ENCODE results near the gene MEIOSIN. TPM values are rescaled to one million over a fixed set of nuclear protein-coding genes. Genes with fewer than 3 reads are reported as not detected.
"Not testable (repeated sequence)": the region's sequence is repeated elsewhere in the genome, so short reads cannot be mapped to it uniquely, and the experiment has no call there.

Gene MEIOSIN
- polyA plus RNA-seq, 1 of the 3 experiments (the other 2 are of a cell fraction): 0.03 TPM

GRCh38 chr19:45747513-45747912, 14.3 kb downstream of the MEIOSIN start:
- ChIA-PET POLR2A (no interaction called here), CTCF (no interaction called here)
- WGBS (ENCODE audit: low lambda C conversion rate): 76% methylated on average over 5 of the region's 5 CpGs
- no peaks in the 10 kb centered on the region; the same call in 1 of the 2 replicates for H3K27me3 ChIP-seq (ENCODE audit: insufficient read depth)
- no peaks in the 10 kb centered on the region for H3F3A ChIP-seq (replicated peaks; ENCODE audit: insufficient read depth)
- TF ChIP-seq TAF1 (IDR thresholded peaks at IDR 0.05; ENCODE audit: borderline replicate concordance, low read depth, low read length) (no peak), EP300 (IDR thresholded peaks at IDR 0.05; ENCODE audit: borderline replicate concordance in 1 of 2, low read depth in 1 of 2, low read length in 1 of 2) (no peak), SMC3 (IDR thresholded peaks at IDR 0.05; ENCODE audit: low read depth, low read length) (no peak), RXRA (IDR thresholded peaks at IDR 0.05; ENCODE audit: borderline replicate concordance, low read depth) (no peak), RCOR1 (IDR thresholded peaks at IDR 0.05; ENCODE audit: low read length) (no peak), PBX3 (IDR thresholded peaks at IDR 0.05) (no peak), USF2 (IDR thresholded peaks at IDR 0.05; ENCODE audit: borderline replicate concordance, low read depth, low read length) (no peak), GATA2 (CRISPR knock-in tag; IDR thresholded peaks at IDR 0.05) (no peak), NFIC (IDR thresholded peaks at IDR 0.05; ENCODE audit: borderline replicate concordance) (no peak), POLR2AphosphoS5 (IDR thresholded peaks at IDR 0.05; ENCODE audit: low read depth, low read length) (no peak), TCF12 (IDR thresholded peaks at IDR 0.05) (no peak), IRF3 (IDR thresholded peaks at IDR 0.05; ENCODE audit: low read depth, low read length) (no peak), SIN3A (IDR thresholded peaks at IDR 0.05; ENCODE audit: borderline replicate concordance, low read depth, low read length) (no peak), ZBTB33 (IDR thresholded peaks at IDR 0.05; ENCODE audit: borderline replicate concordance, low read depth) (no peak), FOSL2 (IDR thresholded peaks at IDR 0.05; ENCODE audit: borderline replicate concordance, low read depth) (no peak)
- H2AFZ ChIP-seq (ENCODE audit: low read depth): no peak overlapping the region
- no peaks in the 10 kb centered on the region for H4K20me1 ChIP-seq (ENCODE audit: insufficient read depth)
- no peaks in the 10 kb centered on the region for H3K79me2 ChIP-seq (ENCODE audit: insufficient read depth)
- H3K9me2 ChIP-seq: no peaks in the 10 kb centered on the region
- H3K4me1 ChIP-seq (ENCODE audit: control insufficient read depth in 1 of 2, insufficient read depth in 2 of 2, low read depth in 1 of 2, low read length in 1 of 2): no peaks in the 10 kb centered on the region
- no peak overlapping the region for H3K27ac ChIP-seq (ENCODE audit: low read depth in 2 of 2, low read length in 1 of 2)
- H3K9me3 ChIP-seq: no peaks in the 10 kb centered on the region
- no peak overlapping the region for H3K9ac ChIP-seq
- no peaks in the 10 kb centered on the region for H3K36me3 ChIP-seq (replicated peaks in 1 of 2; ENCODE audit: control insufficient read depth in 1 of 2, insufficient read depth in 2 of 2, low read length in 1 of 2)
- no peak overlapping the region for H3K4me2 ChIP-seq
- H3K4me3 ChIP-seq (ENCODE audit: low read depth in 2 of 2, low read length in 1 of 2): no peak overlapping the region
- DNase-seq: no peak

DNA sequence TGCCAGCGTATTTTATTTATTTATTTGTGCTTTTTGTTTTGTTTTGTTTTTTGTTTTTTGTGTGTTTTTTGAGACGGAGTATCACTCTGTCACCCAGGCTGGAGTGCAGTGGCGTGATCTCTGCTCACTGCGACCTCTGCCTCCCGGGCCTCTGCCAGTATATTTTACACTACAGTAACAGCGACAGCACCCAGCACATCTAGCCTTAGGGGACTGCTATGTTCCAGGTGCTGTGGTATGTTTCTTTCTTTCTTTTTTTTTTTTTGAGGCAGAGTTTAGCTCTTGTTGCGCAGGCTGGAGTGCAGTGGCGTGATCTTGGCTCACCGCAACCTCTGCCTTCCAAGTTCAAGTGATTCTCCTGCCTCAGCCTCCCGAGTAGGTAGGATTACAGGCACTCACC, 18.2 kb downstream of the MEIOSIN start:
- H3K9ac ChIP-seq; H3K27ac ChIP-seq (ENCODE audit: low read depth in 2 of 2, low read length in 1 of 2); H3K4me2 ChIP-seq; DNase-seq; CTCF ChIA-PET; H3K4me1 ChIP-seq (ENCODE audit: control insufficient read depth in 1 of 2, insufficient read depth in 2 of 2, low read depth in 1 of 2, low read length in 1 of 2); H3K9me2 ChIP-seq; H3K79me2 ChIP-seq (ENCODE audit: insufficient read depth); H3K27me3 ChIP-seq (ENCODE audit: insufficient read depth); H2AFZ ChIP-seq (ENCODE audit: low read depth); H3K4me3 ChIP-seq (ENCODE audit: low read depth in 2 of 2, low read length in 1 of 2); H3F3A ChIP-seq (replicated peaks; ENCODE audit: insufficient read depth); H3K9me3 ChIP-seq; H3K36me3 ChIP-seq (replicated peaks in 1 of 2; ENCODE audit: control insufficient read depth in 1 of 2, insufficient read depth in 2 of 2, low read length in 1 of 2); H4K20me1 ChIP-seq (ENCODE audit: insufficient read depth): not testable (repeated sequence)
- 89% methylated on average over 10 of the region's 10 CpGs for WGBS (ENCODE audit: low lambda C conversion rate)
- POLR2A ChIA-PET: interaction anchor here (0.6 to 1.2 kb wide), 2 partner anchors 18 to 19 kb away, joined by 3 to 4 read pairs; partner anchors contain the start of gene SIX5

Data from SK-N-SH (cell line).